ENCODE results near the gene GMEB1. TPM values are rescaled to one million over a fixed set of nuclear protein-coding genes. Genes with fewer than 3 reads are reported as not detected.

GMEB1 gene
- total RNA-seq, 2 experiments from 2014 or later, result 33.0 to 38.2 TPM

Other genes with a start within 250 kb of the GMEB1 start
- gene RCC1, start 162.7 kb upstream of the GMEB1 start, total RNA-seq, result 10 to 100 TPM; 61.4 to 77.6 TPM
- 10 to 100 TPM; 52.8 to 55.2 TPM for gene TRNAU1AP, start 115.7 kb upstream of the GMEB1 start, total RNA-seq
- gene RAB42, start 76.5 kb upstream of the GMEB1 start, total RNA-seq, result not detected
- 10 to 100 TPM; 30.4 to 33.0 TPM for gene TAF12, start 25.7 kb upstream of the GMEB1 start, total RNA-seq
- gene RNU11, start 20.2 kb upstream of the GMEB1 start, total RNA-seq, result not detected
- gene YTHDF2, start 68.2 kb downstream of the GMEB1 start, total RNA-seq, result 10 to 100 TPM; 65.0 to 81.8 TPM
- not detected for gene OPRD1, start 143.4 kb downstream of the GMEB1 start, total RNA-seq
- 10 to 100 TPM; 73.7 to 83.8 TPM for gene EPB41, start 245.8 kb downstream of the GMEB1 start, total RNA-seq